RWPE2 (cell line): ENCODE measurements around the gene ERVV-1.
"Not testable (repeated sequence)": the region's sequence is repeated elsewhere in the genome, so short reads cannot be mapped to it uniquely, and the experiment has no call there.

Experiments used
- ATAC-seq: fragments of 200-7000 bp; cut with Tn5 transposase; 3 replicates; pipeline ENCODE4 v1.9.1; 2021; ENCODE audit warnings: low read depth
- DNase-seq: peaks from one replicate; pipeline ENCODE4 v3.0.0-alpha.2; 2020; ENCODE audit warnings: low spot score
- H3K27ac ChIP-seq: fragments of 450-650 bp; 2 replicates; pipeline ENCODE4 v1.5.1; 2017; ENCODE audit warnings: mild to moderate bottlenecking; ENCODE audit not compliant: poor library complexity, severe bottlenecking
- H3K27me3 ChIP-seq: fragments of 250-450 bp; sonication (Bioruptor Pico); 2 replicates; pipeline ENCODE4 v1.5.1; 2021; ENCODE audit warnings: mild to moderate bottlenecking, moderate library complexity; ENCODE audit not compliant: insufficient read depth, poor library complexity, severe bottlenecking
- H3K36me3 ChIP-seq: fragments of 250-450 bp; sonication (Bioruptor Pico); 2 replicates; pipeline ENCODE4 v1.5.1; 2020; ENCODE audit warnings: low read depth, mild to moderate bottlenecking, moderate library complexity
- H3K4me1 ChIP-seq: fragments of 250-450 bp; sonication (Bioruptor Pico); 2 replicates; pipeline ENCODE4 v1.5.1; 2021; ENCODE audit warnings: mild to moderate bottlenecking, moderate library complexity; ENCODE audit not compliant: insufficient read depth, poor library complexity, severe bottlenecking
- H3K4me3 ChIP-seq: fragments of 250-450 bp; sonication (Bioruptor Pico); 2 replicates; pipeline ENCODE4 v1.5.1; 2021; ENCODE audit warnings: mild to moderate bottlenecking, moderate library complexity; ENCODE audit not compliant: severe bottlenecking
- H3K9me3 ChIP-seq: fragments of 250-450 bp; sonication (Bioruptor Pico); 2 replicates; pipeline ENCODE4 v1.5.1; 2021; ENCODE audit warnings: mild to moderate bottlenecking, moderate library complexity; ENCODE audit not compliant: severe bottlenecking
- TF ChIP-seq, protein P1 (sequence below): fragments of 450-650 bp; IDR thresholded peaks from one replicate; pipeline ENCODE4 v1.5.1; 2017; ENCODE audit warnings: mild to moderate bottlenecking, moderate library complexity; ENCODE audit not compliant: poor library complexity, severe bottlenecking

ERVV-1 gene

DNA sequence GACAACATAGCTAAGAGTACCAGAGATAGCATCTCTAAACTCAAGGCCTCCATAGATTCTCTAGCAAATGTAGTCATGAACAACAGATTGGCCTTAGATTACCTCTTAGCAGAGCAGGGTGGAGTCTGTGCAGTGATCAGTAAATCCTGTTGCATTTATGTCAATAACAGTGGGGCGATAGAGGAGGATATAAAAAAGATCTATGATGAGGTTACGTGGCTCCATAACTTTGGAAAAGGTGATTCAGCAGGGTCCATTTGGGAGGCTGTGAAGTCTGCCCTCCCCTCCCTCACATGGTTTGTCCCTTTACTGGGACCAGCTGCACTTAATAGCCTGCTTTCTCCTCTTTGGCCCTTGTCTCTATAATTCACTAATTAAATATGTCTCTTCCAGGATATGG is 1.4 kb downstream of the ERVV-1 start:
- H3K4me3 ChIP-seq = no peak overlapping the region
- H3K4me1 ChIP-seq = no peaks in the 10 kb centered on the region
- TF ChIP-seq, protein P1, sequence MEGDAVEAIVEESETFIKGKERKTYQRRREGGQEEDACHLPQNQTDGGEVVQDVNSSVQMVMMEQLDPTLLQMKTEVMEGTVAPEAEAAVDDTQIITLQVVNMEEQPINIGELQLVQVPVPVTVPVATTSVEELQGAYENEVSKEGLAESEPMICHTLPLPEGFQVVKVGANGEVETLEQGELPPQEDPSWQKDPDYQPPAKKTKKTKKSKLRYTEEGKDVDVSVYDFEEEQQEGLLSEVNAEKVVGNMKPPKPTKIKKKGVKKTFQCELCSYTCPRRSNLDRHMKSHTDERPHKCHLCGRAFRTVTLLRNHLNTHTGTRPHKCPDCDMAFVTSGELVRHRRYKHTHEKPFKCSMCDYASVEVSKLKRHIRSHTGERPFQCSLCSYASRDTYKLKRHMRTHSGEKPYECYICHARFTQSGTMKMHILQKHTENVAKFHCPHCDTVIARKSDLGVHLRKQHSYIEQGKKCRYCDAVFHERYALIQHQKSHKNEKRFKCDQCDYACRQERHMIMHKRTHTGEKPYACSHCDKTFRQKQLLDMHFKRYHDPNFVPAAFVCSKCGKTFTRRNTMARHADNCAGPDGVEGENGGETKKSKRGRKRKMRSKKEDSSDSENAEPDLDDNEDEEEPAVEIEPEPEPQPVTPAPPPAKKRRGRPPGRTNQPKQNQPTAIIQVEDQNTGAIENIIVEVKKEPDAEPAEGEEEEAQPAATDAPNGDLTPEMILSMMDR = no peak
- no peak overlapping the region for H3K27ac ChIP-seq
- ATAC-seq (no peak), DNase-seq (no peak)
- no peaks in the 10 kb centered on the region for H3K36me3 ChIP-seq
- peaks cover 1% of the 10 kb centered on the region for H3K9me3 ChIP-seq
- H3K27me3 ChIP-seq = no peaks in the 10 kb centered on the region

DNA sequence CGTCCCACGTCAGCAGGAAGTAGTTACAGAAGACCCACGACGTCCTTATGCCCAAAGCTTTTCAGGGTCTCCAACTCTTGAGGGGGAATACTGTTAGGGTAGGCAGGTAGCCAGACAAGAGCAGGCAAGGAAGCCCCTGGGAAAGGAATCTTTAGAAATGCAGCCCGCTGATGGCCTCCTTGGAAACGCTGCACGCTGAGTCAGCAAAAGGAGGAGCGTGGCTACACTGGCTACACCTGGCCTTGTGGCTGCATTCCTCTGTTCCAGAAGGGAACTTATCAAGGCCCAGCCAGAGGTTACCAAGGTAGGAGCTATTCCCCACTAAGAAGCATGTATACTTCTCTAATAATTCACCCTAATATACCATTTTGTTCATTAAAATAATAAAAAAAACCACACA is 2.0 kb downstream of the ERVV-1 start:
- H3K4me3 ChIP-seq = no peak overlapping the region
- ATAC-seq = no peak
- H3K27me3 ChIP-seq = no peaks in the 10 kb centered on the region
- peaks cover 1% of the 10 kb centered on the region for H3K9me3 ChIP-seq
- H3K36me3 ChIP-seq = no peaks in the 10 kb centered on the region
- TF ChIP-seq, protein P1 = no peak
- no peak for DNase-seq
- H3K27ac ChIP-seq = no peak overlapping the region
- H3K4me1 ChIP-seq = no peaks in the 10 kb centered on the region

DNA sequence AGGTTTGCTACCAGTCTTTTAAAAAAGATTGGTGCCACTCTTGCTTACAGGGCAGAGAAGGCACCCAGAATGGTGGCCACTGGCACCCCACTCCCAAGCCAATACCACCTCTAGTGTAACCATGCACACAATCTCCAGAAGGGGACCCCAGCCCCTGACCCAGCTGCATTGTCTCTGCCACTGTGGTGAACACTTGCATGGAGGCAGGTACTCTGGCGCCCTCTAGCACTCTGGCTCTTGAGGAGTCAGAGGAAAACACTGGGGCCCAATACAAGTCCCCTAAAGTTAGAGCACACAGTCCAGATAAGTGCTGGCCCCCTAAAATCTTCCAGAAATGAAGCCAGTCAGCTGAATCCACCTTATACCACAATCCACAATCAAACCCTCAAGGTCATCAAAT is 6.0 kb downstream of the ERVV-1 start:
- Histone ChIP-seq H3K36me3 (no peaks in the 10 kb centered on the region), H3K4me1 (no peaks in the 10 kb centered on the region), H3K27me3 (no peaks in the 10 kb centered on the region), H3K27ac (no peak overlapping the region), H3K9me3 (peaks cover 1% of the 10 kb centered on the region), H3K4me3 (no peak overlapping the region)
- no peak for DNase-seq
- TF ChIP-seq, protein P1 = no peak
- ATAC-seq = no peak

DNA sequence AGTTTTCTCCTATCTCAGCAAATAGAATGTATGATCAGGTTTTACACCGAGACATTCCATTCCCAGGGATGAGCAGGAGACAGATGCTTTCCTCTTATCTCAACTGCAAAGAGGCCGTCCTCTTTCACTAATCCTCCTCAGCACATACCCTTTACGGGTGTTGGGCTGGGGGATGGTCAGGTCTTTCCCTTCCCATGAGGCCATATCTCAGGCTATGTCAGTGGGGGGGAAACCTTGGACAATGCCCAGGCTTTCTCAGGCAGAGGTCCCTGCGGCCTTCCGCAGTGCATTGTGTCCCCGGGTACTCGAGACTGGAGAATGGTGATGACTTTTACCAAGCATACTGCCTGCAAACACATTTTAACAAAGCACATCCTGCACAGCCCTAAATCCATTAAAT is 14.6 kb downstream of the ERVV-1 start:
- H3K27ac ChIP-seq, DNase-seq, H3K9me3 ChIP-seq: not testable (repeated sequence)

DNA sequence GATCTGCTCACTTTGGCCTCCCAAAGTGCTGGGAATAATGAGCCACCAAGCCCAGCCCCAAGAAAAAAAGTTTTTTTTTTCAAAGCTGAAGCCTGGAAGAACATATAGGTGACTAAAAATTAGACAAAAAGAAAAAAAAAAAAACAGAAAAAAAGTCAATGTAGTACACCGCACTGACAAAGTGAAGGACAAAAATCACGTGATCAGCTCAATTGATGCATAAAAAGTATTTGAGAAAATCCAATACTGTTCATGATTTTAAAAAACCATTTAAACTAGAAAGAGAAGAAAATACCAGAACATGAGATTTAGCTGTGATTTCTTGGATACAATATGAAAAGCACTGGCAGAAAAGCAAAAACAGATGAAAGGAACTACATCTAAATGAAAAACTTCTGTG is 20.3 kb downstream of the ERVV-1 start:
- TF ChIP-seq, protein P1 = no peak
- peaks cover 3% of the 10 kb centered on the region for H3K9me3 ChIP-seq
- H3K27ac ChIP-seq = no peak overlapping the region
- no peak overlapping the region for H3K4me3 ChIP-seq
- no peaks in the 10 kb centered on the region for H3K4me1 ChIP-seq
- H3K27me3 ChIP-seq = no peaks in the 10 kb centered on the region
- H3K36me3 ChIP-seq = no peaks in the 10 kb centered on the region
- ATAC-seq = no peak
- no peak for DNase-seq

More for the DNA sequence above, 14.6 kb downstream of the ERVV-1 start:
- ATAC-seq, H3K36me3 ChIP-seq, H3K27me3 ChIP-seq, H3K4me1 ChIP-seq, H3K4me3 ChIP-seq: not testable (repeated sequence)
